GM18517 (cell line): ENCODE data around the gene PLEKHJ1.

Experiments
- ATAC-seq: cut with Tn5 transposase; IDR thresholded peaks from one replicate; pipeline ENCODE4 v1.9.1; 2021; ENCODE audit warnings: mild to moderate bottlenecking, moderate library complexity; ENCODE audit not compliant: unreplicated experiment

The PLEKHJ1 gene

GRCh38 chr19:2237051-2237868 is 1.1 kb upstream of the PLEKHJ1 start:
- no peak for ATAC-seq

- ATAC-seq = peak; percentile 34
Observed at GRCh38 chr19:2236064-2236313, 140 bp downstream of the PLEKHJ1 start.

- ATAC-seq = peak; percentile 10
Observed at GRCh38 chr19:2235381-2236063, 607 bp downstream of the PLEKHJ1 start.

- ATAC-seq = no peak
Observed at GRCh38 chr19:2234996-2235380, 1.1 kb downstream of the PLEKHJ1 start.

GRCh38 chr19:2233601-2234280 is 2.4 kb downstream of the PLEKHJ1 start:
- ATAC-seq = no peak

GRCh38 chr19:2232286-2233151 is 3.6 kb downstream of the PLEKHJ1 start:
- ATAC-seq = no peak

GRCh38 chr19:2231621-2232221 is 4.4 kb downstream of the PLEKHJ1 start:
- no peak for ATAC-seq

GRCh38 chr19:2230807-2231533 is 5.2 kb downstream of the PLEKHJ1 start:
- ATAC-seq = no peak

GRCh38 chr19:2230033-2230531 is 6.0 kb downstream of the PLEKHJ1 start:
- ATAC-seq = no peak

GRCh38 chr19:2229103-2230032 is 6.8 kb downstream of the PLEKHJ1 start:
- no peak for ATAC-seq

GRCh38 chr19:2228157-2229030 is 7.7 kb downstream of the PLEKHJ1 start:
- no peak for ATAC-seq

- no peak for ATAC-seq
Observed at GRCh38 chr19:2227415-2228156, 8.5 kb downstream of the PLEKHJ1 start.

- no peak for ATAC-seq
Observed at GRCh38 chr19:2226840-2227360, 9.2 kb downstream of the PLEKHJ1 start.

GRCh38 chr19:2226051-2226839 is 9.9 kb downstream of the PLEKHJ1 start:
- no peak for ATAC-seq

- ATAC-seq = no peak
Observed at GRCh38 chr19:2225415-2226050, 10.6 kb downstream of the PLEKHJ1 start.
